Muscle layer of colon (tissue), 2 donors: ENCODE data around the gene OR5A1.

Experiments
- H3K27ac ChIP-seq: one replicate; pipeline ENCODE4 v1.7.0; 2013; ENCODE audit warnings: low read depth, mild to moderate bottlenecking, low read length, moderate library complexity
- H3K27me3 ChIP-seq, 2 donors: one replicate each; pipeline ENCODE4 v1.7.0; 2013; ENCODE audit warnings: low read length in 2 of 2, mild to moderate bottlenecking in 2 of 2; ENCODE audit not compliant: insufficient read depth in 2 of 2, control insufficient read depth in 1 of 2
- H3K36me3 ChIP-seq: one replicate; pipeline ENCODE4 v1.7.0; 2013; ENCODE audit warnings: mild to moderate bottlenecking, low read length; ENCODE audit not compliant: insufficient read depth
- H3K4me1 ChIP-seq: one replicate; pipeline ENCODE4 v1.7.0; 2013; ENCODE audit warnings: mild to moderate bottlenecking, low read length; ENCODE audit not compliant: insufficient read depth
- H3K4me3 ChIP-seq, 2 donors: one replicate each; pipeline ENCODE4 v1.7.0; 2013; ENCODE audit warnings: low read length in 2 of 2, low read depth in 1 of 2, mild to moderate bottlenecking in 1 of 2, moderate library complexity in 1 of 2
- H3K9ac ChIP-seq: one replicate; pipeline ENCODE4 v1.7.0; 2013; ENCODE audit warnings: low read length
- H3K9me3 ChIP-seq: one replicate; pipeline ENCODE4 v1.7.0; 2013; ENCODE audit warnings: mild to moderate bottlenecking, low read length
- donor health status: abdominal sarcoma.
- donor health status: Adenocarcinoma of cecum.

Gene OR5A1

DNA sequence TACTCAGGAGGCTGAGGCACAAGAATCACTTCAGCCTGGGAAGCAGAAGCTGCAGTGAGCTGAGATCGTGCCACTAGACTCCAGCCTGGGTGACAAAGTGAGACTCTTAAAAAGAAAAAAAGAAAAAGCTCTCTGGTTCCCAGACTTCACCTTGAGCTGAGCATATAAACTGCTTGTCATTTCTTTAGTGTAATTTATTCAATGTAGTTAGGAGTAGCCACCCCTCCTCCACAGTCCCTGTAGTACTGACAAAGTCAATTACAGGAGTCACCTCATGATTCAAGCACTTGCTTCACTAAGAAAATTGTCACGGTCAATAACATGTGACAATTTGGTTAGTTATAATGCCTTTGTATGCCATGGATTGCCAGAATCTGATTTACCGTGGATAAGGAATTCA lies 44.1 kb downstream of the OR5A1 start:
- H3K9me3 ChIP-seq: no peaks in the 10 kb centered on the region
- no peak overlapping the region for H3K9ac ChIP-seq
- no peak overlapping the region for H3K27ac ChIP-seq

More for the DNA sequence above, 44.1 kb downstream of the OR5A1 start:
- Histone ChIP-seq H3K4me1 (no peaks in the 10 kb centered on the region), H3K36me3 (no peaks in the 10 kb centered on the region), H3K4me3 (no peak overlapping the region), H3K27me3 (no peaks in the 10 kb centered on the region)
